ENCODE data around the gene KCNA1. TPM values are rescaled to one million over a fixed set of nuclear protein-coding genes. Genes with fewer than 3 reads are reported as not detected.

The KCNA1 gene
- polyA plus RNA-seq, 1 donor from 2014 or later, result 14.7 TPM

DNA sequence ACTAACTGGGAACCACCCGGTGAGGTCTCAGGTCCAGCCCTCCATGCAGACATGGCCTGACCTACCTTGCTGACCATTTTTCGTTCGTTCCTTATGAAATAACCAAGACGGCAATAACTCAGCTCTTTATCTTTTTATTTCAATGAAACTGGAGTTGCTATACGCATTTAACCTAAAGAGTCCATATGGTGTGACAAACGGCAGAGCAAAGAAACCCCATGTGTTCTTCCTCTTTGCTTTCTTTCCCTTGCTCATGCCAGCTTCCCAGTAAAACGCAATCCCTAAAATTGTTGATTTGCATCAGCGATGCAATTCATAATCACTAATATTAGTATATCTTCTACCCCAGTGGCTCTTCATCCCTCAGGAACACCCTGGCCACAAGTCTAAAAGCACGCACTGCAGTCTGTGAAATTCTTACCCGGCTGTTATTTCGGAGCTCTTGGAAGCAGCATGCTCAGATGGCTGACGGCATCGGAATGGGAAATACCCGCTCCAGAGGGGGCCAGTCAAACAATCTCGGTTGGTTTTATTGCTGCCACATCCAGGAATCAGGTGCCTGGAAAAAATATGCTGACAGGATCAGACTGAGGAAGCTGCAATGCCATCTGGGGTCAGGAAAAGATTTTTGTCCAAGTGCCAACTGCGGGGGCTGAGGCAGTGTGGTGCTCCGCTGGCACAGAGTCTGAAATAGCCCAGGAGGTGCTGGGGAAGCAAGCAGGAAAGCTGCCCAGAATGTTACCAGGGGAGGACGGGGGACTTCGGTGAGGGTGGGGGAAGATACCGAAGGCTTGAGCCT is 28.2 kb upstream of the KCNA1 start:
- H3K36me3 ChIP-seq (ENCODE audit: insufficient read depth, low read length), result no peaks in the 10 kb centered on the region
- H3K4me3 ChIP-seq (ENCODE audit: low read length), result no peak overlapping the region
- no peak overlapping the region for H3K4me2 ChIP-seq (ENCODE audit: low read length)
- no peaks in the 10 kb centered on the region for H3K79me2 ChIP-seq (replicated peaks; ENCODE audit: insufficient read depth, low read length)
- no peak overlapping the region for H3K27ac ChIP-seq (ENCODE audit: low read length)
- H3K9ac ChIP-seq (ENCODE audit: low read length), result no peak overlapping the region
- no peaks in the 10 kb centered on the region for H3F3A ChIP-seq (ENCODE audit: insufficient read depth, low read length, poor library complexity, severe bottlenecking)
- no peaks in the 10 kb centered on the region for H3K27me3 ChIP-seq (ENCODE audit: insufficient read depth, low read depth, low read length)
- H4K20me1 ChIP-seq (ENCODE audit: insufficient read depth), result no peaks in the 10 kb centered on the region
- no peak overlapping the region for H2AFZ ChIP-seq (ENCODE audit: low read depth, low read length)
- H3K9me3 ChIP-seq (ENCODE audit: low read length), result no peaks in the 10 kb centered on the region
- TF ChIP-seq MXI1 (conservative IDR thresholded peaks at IDR 0.05; ENCODE audit: poor library complexity, severe bottlenecking) (no peak), SMC3 (conservative IDR thresholded peaks at IDR 0.05; ENCODE audit: poor library complexity) (no peak), EP300 (conservative IDR thresholded peaks at IDR 0.05; ENCODE audit: poor library complexity, severe bottlenecking) (no peak), POLR2AphosphoS5 (IDR thresholded peaks at IDR 0.05) (no peak), TAF1 (IDR thresholded peaks at IDR 0.05; ENCODE audit: low read depth) (no peak), EZH2 (IDR thresholded peaks at IDR 0.05; ENCODE audit: borderline replicate concordance, insufficient read depth, low read length, poor library complexity, severe bottlenecking) (no peak), RAD21 (conservative IDR thresholded peaks at IDR 0.05) (no peak)
- TF ChIP-seq, protein P1, sequence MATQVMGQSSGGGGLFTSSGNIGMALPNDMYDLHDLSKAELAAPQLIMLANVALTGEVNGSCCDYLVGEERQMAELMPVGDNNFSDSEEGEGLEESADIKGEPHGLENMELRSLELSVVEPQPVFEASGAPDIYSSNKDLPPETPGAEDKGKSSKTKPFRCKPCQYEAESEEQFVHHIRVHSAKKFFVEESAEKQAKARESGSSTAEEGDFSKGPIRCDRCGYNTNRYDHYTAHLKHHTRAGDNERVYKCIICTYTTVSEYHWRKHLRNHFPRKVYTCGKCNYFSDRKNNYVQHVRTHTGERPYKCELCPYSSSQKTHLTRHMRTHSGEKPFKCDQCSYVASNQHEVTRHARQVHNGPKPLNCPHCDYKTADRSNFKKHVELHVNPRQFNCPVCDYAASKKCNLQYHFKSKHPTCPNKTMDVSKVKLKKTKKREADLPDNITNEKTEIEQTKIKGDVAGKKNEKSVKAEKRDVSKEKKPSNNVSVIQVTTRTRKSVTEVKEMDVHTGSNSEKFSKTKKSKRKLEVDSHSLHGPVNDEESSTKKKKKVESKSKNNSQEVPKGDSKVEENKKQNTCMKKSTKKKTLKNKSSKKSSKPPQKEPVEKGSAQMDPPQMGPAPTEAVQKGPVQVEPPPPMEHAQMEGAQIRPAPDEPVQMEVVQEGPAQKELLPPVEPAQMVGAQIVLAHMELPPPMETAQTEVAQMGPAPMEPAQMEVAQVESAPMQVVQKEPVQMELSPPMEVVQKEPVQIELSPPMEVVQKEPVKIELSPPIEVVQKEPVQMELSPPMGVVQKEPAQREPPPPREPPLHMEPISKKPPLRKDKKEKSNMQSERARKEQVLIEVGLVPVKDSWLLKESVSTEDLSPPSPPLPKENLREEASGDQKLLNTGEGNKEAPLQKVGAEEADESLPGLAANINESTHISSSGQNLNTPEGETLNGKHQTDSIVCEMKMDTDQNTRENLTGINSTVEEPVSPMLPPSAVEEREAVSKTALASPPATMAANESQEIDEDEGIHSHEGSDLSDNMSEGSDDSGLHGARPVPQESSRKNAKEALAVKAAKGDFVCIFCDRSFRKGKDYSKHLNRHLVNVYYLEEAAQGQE (IDR thresholded peaks at IDR 0.05; ENCODE audit: borderline replicate concordance), result no peak
- TF ChIP-seq, protein P2, sequence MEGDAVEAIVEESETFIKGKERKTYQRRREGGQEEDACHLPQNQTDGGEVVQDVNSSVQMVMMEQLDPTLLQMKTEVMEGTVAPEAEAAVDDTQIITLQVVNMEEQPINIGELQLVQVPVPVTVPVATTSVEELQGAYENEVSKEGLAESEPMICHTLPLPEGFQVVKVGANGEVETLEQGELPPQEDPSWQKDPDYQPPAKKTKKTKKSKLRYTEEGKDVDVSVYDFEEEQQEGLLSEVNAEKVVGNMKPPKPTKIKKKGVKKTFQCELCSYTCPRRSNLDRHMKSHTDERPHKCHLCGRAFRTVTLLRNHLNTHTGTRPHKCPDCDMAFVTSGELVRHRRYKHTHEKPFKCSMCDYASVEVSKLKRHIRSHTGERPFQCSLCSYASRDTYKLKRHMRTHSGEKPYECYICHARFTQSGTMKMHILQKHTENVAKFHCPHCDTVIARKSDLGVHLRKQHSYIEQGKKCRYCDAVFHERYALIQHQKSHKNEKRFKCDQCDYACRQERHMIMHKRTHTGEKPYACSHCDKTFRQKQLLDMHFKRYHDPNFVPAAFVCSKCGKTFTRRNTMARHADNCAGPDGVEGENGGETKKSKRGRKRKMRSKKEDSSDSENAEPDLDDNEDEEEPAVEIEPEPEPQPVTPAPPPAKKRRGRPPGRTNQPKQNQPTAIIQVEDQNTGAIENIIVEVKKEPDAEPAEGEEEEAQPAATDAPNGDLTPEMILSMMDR (IDR thresholded peaks at IDR 0.05; ENCODE audit: poor library complexity, severe bottlenecking), result no peak
- H3K9me2 ChIP-seq (ENCODE audit: insufficient read depth, low read length), result no peaks in the 10 kb centered on the region

- TF ChIP-seq MXI1 (conservative IDR thresholded peaks at IDR 0.05; ENCODE audit: poor library complexity, severe bottlenecking) (no peak), POLR2AphosphoS5 (IDR thresholded peaks at IDR 0.05) (no peak), SMC3 (conservative IDR thresholded peaks at IDR 0.05; ENCODE audit: poor library complexity) (no peak), TAF1 (IDR thresholded peaks at IDR 0.05; ENCODE audit: low read depth) (no peak), EZH2 (IDR thresholded peaks at IDR 0.05; ENCODE audit: borderline replicate concordance, insufficient read depth, low read length, poor library complexity, severe bottlenecking) (no peak), RAD21 (conservative IDR thresholded peaks at IDR 0.05) (no peak), EP300 (conservative IDR thresholded peaks at IDR 0.05; ENCODE audit: poor library complexity, severe bottlenecking) (no peak)
- TF ChIP-seq, protein P1 (IDR thresholded peaks at IDR 0.05; ENCODE audit: borderline replicate concordance), result no peak
- TF ChIP-seq, protein P2 (IDR thresholded peaks at IDR 0.05; ENCODE audit: poor library complexity, severe bottlenecking), result no peak
- Histone ChIP-seq H3K27me3 (ENCODE audit: insufficient read depth, low read depth, low read length) (no peaks in the 10 kb centered on the region), H3K79me2 (replicated peaks; ENCODE audit: insufficient read depth, low read length) (no peaks in the 10 kb centered on the region), H3K27ac (ENCODE audit: low read length) (no peak overlapping the region), H3K4me3 (ENCODE audit: low read length) (no peak overlapping the region), H3K9me2 (ENCODE audit: insufficient read depth, low read length) (no peaks in the 10 kb centered on the region), H3F3A (ENCODE audit: insufficient read depth, low read length, poor library complexity, severe bottlenecking) (no peaks in the 10 kb centered on the region), H2AFZ (ENCODE audit: low read depth, low read length) (no peak overlapping the region), H3K9me3 (ENCODE audit: low read length) (no peaks in the 10 kb centered on the region), H3K4me2 (ENCODE audit: low read length) (no peak overlapping the region), H3K36me3 (ENCODE audit: insufficient read depth, low read length) (no peaks in the 10 kb centered on the region), H4K20me1 (ENCODE audit: insufficient read depth) (no peaks in the 10 kb centered on the region), H3K9ac (ENCODE audit: low read length) (no peak overlapping the region)
Observed at GRCh38 chr12:4891866-4892265, 17.8 kb upstream of the KCNA1 start.
